GM06990 (cell line): ENCODE measurements around the gene KCNC4.

Source experiments
- DNase-seq: peaks from one replicate; pipeline ENCODE4 v3.0.0-alpha.2; 2011; ENCODE audit not compliant: insufficient read length; ENCODE audit errors: extremely low read depth
- H3K27me3 ChIP-seq: replicated peaks from 2 replicates; pipeline ENCODE4 v1.6.0; 2011; ENCODE audit warnings: low read length; ENCODE audit not compliant: control insufficient read depth, insufficient read depth
- H3K36me3 ChIP-seq: 2 replicates; pipeline ENCODE4 v1.5.1; 2011; ENCODE audit warnings: low read length; ENCODE audit not compliant: control insufficient read depth, insufficient read depth
- H3K4me3 ChIP-seq: replicated peaks from 2 replicates; pipeline ENCODE4 v1.5.1; 2011; ENCODE audit warnings: low read depth, mild to moderate bottlenecking, control low read depth, low read length
- CTCF ChIP-seq: IDR thresholded peaks from 2 replicates; pipeline ENCODE4 v1.5.1; 2011; ENCODE audit warnings: low read length, control low read depth, mild to moderate bottlenecking, inconsistent platforms; ENCODE audit not compliant: insufficient read depth, poor library complexity, severe bottlenecking

KCNC4 gene

GRCh38 chr1:110185181-110185580, 24.9 kb upstream of the KCNC4 start:
- Histone ChIP-seq H3K27me3 (peaks cover 4% of the 10 kb centered on the region), H3K36me3 (no peaks in the 10 kb centered on the region), H3K4me3 (no peak overlapping the region)
- no peak for DNase-seq
- TF ChIP-seq CTCF, result no peak

- Histone ChIP-seq H3K27me3 (peaks cover 4% of the 10 kb centered on the region), H3K36me3 (no peaks in the 10 kb centered on the region), H3K4me3 (no peak overlapping the region)
- no peak for DNase-seq
- no peak for TF ChIP-seq CTCF
These were observed 23.6 kb upstream of the KCNC4 start for GRCh38 chr1:110186558-110186957.

- DNase-seq, result no peak
- H3K4me3 ChIP-seq, result no peak overlapping the region
- no peaks in the 10 kb centered on the region for H3K36me3 ChIP-seq
- peaks cover 4% of the 10 kb centered on the region for H3K27me3 ChIP-seq
- TF ChIP-seq CTCF, result no peak
These were observed 22.8 kb upstream of the KCNC4 start for GRCh38 chr1:110187139-110187890.

- Histone ChIP-seq H3K36me3 (no peaks in the 10 kb centered on the region), H3K4me3 (no peak overlapping the region), H3K27me3 (peaks cover 6% of the 10 kb centered on the region)
- no peak for TF ChIP-seq CTCF
- DNase-seq, result no peak
These were observed 22.0 kb upstream of the KCNC4 start for GRCh38 chr1:110188035-110188618.

GRCh38 chr1:110189181-110189580, 20.9 kb upstream of the KCNC4 start:
- no peak for TF ChIP-seq CTCF
- no peaks in the 10 kb centered on the region for H3K36me3 ChIP-seq
- H3K27me3 ChIP-seq, result peaks cover 6% of the 10 kb centered on the region
- no peak for DNase-seq
- H3K4me3 ChIP-seq, result no peak overlapping the region
